Smooth muscle cell (in vitro differentiated cells): ENCODE data around the gene CAMTA1. TPM values are rescaled to one million over a fixed set of nuclear protein-coding genes. Genes with fewer than 3 reads are reported as not detected.

Source experiments
- DNase-seq: peaks from one replicate; lab custom pipeline; 2025; ENCODE audit not compliant: unreplicated experiment; lab: John Stamatoyannopoulos, UW
- H2AFZ ChIP-seq: fragments of 200-600 bp; sonication (generic); 2 replicates; pipeline ENCODE4 v1.6.0; 2016; ENCODE audit warnings: antibody characterized with exemption, low read depth, mild to moderate bottlenecking
- H3F3A ChIP-seq: fragments of 200-600 bp; sonication (generic); 2 replicates; pipeline ENCODE4 v1.6.0; 2017; ENCODE audit warnings: antibody characterized with exemption, low read depth
- H3K27ac ChIP-seq: fragments of 200-600 bp; sonication (generic); 2 replicates; pipeline ENCODE4 v1.5.1; 2016; ENCODE audit warnings: low read depth, mild to moderate bottlenecking
- H3K27me3 ChIP-seq: fragments of 200-600 bp; sonication (generic); 2 replicates; pipeline ENCODE4 v1.6.1; 2016; ENCODE audit warnings: low read depth, mild to moderate bottlenecking
- H3K36me3 ChIP-seq: fragments of 200-600 bp; sonication (generic); 2 replicates; pipeline ENCODE4 v1.5.1; 2016; ENCODE audit warnings: low read depth
- H3K4me1 ChIP-seq: fragments of 200-600 bp; sonication (generic); 2 replicates; pipeline ENCODE4 v1.5.1; 2016; ENCODE audit warnings: low read depth
- H3K4me2 ChIP-seq: fragments of 200-600 bp; sonication (generic); 2 replicates; pipeline ENCODE4 v1.6.0; 2016; ENCODE audit warnings: mild to moderate bottlenecking
- H3K4me3 ChIP-seq: fragments of 200-600 bp; sonication (generic); 2 replicates; pipeline ENCODE4 v1.5.1; 2016; ENCODE audit warnings: mild to moderate bottlenecking
- H3K79me2 ChIP-seq: fragments of 200-600 bp; sonication (generic); 2 replicates; pipeline ENCODE4 v1.6.0; 2016; ENCODE audit warnings: low read depth, mild to moderate bottlenecking
- H3K9ac ChIP-seq: fragments of 200-600 bp; sonication (generic); 2 replicates; pipeline ENCODE4 v1.6.0; 2016; ENCODE audit warnings: low read depth
- H3K9me3 ChIP-seq: fragments of 200-600 bp; sonication (generic); replicated peaks from 2 replicates; pipeline ENCODE4 v1.5.1; 2016; ENCODE audit warnings: low read depth
- H4K20me1 ChIP-seq: fragments of 200-600 bp; sonication (generic); 2 replicates; pipeline ENCODE4 v1.6.0; 2016; ENCODE audit warnings: low read depth
- WGBS: methylation state at CpG from one replicate; pipeline ENCODE4 v1.1.7; 2016; ENCODE audit warnings: low lambda C conversion rate; 5-methylcytosine and 5-hydroxymethylcytosine counted together
- polyA plus RNA-seq: library from polyadenylated mRNA; unstranded; fragments of >200 nt; fragmentation: Nextera tagmentation; extraction: Ambion mirVana; gene quantifications from 2 replicates; pipeline ENCODE4 v1.2.1, GENCODE V29; 2016
- total RNA-seq: library from RNA; depleted of rRNA; stranded (reverse); fragments of >200 nt; gene quantifications from 2 replicates; pipeline ENCODE4 v1.2.3, GENCODE V29; 2014
- TF ChIP-seq, protein P1 (sequence below): fragments of 200-600 bp; sonication (generic); IDR thresholded peaks from 2 replicates; pipeline ENCODE4 v1.5.1; 2017; ENCODE audit warnings: borderline replicate concordance, mild to moderate bottlenecking, antibody characterized with exemption; ENCODE audit not compliant: insufficient read depth, poor library complexity, severe bottlenecking

CAMTA1 gene
- total and polyA plus RNA-seq, 2 experiments from 2014 or later, result 139 to 145 TPM

DNA sequence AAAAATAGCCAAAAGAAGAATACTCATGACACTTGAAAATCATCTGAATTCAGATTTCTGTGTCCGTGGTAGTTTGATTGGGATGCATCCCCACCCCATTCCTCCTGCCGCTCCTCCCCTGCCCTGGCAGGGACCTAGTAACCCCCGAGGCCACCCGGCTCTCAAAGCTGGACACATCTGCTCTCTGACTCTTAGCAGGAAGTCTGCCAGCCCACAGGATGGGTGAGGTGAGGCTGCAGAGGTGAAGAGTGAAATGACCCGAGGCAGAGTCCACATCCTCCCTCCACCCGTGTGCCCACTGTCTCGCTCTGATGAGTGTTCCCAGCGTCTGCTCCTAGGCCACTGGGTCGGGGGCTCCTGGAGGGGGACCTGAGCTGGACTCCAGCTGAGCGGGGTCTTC lies 677.4 kb downstream of the CAMTA1 start:
- Histone ChIP-seq H3F3A (no peaks in the 10 kb centered on the region), H3K4me3 (no peak overlapping the region), H3K36me3 (no peaks in the 10 kb centered on the region), H3K27me3 (no peaks in the 10 kb centered on the region), H3K27ac (no peak overlapping the region), H3K9me3 (no peaks in the 10 kb centered on the region), H2AFZ (no peak overlapping the region), H3K9ac (no peak overlapping the region), H3K79me2 (no peaks in the 10 kb centered on the region), H4K20me1 (no peaks in the 10 kb centered on the region), H3K4me2 (no peak overlapping the region), H3K4me1 (peaks cover 3% of the 10 kb centered on the region)
- no peak for DNase-seq
- 89% methylated on average over 10 of the region's 10 CpGs for WGBS
- TF ChIP-seq, protein P1, sequence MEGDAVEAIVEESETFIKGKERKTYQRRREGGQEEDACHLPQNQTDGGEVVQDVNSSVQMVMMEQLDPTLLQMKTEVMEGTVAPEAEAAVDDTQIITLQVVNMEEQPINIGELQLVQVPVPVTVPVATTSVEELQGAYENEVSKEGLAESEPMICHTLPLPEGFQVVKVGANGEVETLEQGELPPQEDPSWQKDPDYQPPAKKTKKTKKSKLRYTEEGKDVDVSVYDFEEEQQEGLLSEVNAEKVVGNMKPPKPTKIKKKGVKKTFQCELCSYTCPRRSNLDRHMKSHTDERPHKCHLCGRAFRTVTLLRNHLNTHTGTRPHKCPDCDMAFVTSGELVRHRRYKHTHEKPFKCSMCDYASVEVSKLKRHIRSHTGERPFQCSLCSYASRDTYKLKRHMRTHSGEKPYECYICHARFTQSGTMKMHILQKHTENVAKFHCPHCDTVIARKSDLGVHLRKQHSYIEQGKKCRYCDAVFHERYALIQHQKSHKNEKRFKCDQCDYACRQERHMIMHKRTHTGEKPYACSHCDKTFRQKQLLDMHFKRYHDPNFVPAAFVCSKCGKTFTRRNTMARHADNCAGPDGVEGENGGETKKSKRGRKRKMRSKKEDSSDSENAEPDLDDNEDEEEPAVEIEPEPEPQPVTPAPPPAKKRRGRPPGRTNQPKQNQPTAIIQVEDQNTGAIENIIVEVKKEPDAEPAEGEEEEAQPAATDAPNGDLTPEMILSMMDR, result no peak

DNA sequence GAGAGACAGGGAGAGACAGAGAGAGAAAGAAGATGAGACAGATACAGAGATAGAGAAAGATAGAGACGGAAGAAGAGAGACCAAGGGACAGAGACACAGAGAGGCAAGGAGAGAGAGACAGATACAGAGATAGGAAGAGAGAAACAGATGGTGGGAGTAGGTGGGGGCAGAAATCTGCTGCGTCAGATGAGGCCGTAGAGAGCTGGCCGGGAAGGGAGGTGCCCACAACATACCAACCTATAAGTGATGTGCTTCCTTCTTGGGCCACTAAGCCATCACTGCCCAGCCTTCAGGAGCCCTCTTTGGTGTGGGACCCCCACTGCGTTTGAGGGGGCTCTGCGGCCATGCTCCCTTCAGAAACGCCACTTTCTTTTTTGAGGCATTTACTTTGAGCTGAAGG lies 678.3 kb downstream of the CAMTA1 start:
- H4K20me1 ChIP-seq, result no peaks in the 10 kb centered on the region
- no peak overlapping the region for H3K9ac ChIP-seq
- H3K4me1 ChIP-seq, result peaks cover 3% of the 10 kb centered on the region
- DNase-seq, result no peak
- H3K9me3 ChIP-seq, result no peaks in the 10 kb centered on the region
- H3K27me3 ChIP-seq, result no peaks in the 10 kb centered on the region
- H2AFZ ChIP-seq, result no peak overlapping the region
- TF ChIP-seq, protein P1, result no peak
- WGBS, result 79% methylated on average over 7 of the region's 7 CpGs
- no peak overlapping the region for H3K4me3 ChIP-seq
- H3K27ac ChIP-seq, result no peak overlapping the region
- H3K36me3 ChIP-seq, result no peaks in the 10 kb centered on the region
- no peaks in the 10 kb centered on the region for H3F3A ChIP-seq
- H3K4me2 ChIP-seq, result no peak overlapping the region
- H3K79me2 ChIP-seq, result no peaks in the 10 kb centered on the region

DNA sequence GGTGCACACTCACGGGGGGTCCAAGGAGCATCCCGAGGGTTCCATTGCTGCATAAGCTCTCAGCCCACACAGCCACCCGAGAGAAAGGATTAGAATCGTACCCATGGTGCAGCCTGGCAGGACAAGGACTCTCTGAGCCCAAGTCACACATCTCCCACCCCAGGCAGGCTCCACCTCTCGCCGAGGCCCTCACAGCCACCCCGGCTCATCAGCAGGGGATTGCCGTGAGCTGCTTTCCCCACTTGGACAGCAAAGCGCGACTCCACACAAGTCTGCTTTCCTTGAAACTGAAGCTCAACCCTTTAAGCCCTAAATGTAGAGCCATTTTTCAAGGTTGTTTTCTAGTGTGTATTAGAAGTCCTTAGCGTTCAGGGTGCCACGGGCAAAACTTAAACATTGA lies 679.5 kb downstream of the CAMTA1 start:
- H3K4me3 ChIP-seq, result no peak overlapping the region
- H3K27ac ChIP-seq, result no peak overlapping the region
- H3K9me3 ChIP-seq, result no peaks in the 10 kb centered on the region
- H3K27me3 ChIP-seq, result no peaks in the 10 kb centered on the region
- no peaks in the 10 kb centered on the region for H3F3A ChIP-seq
- no peak overlapping the region for H2AFZ ChIP-seq
- no peaks in the 10 kb centered on the region for H3K79me2 ChIP-seq
- DNase-seq, result no peak
- WGBS, result 91% methylated on average over 12 of the region's 12 CpGs
- peaks cover 3% of the 10 kb centered on the region for H3K4me1 ChIP-seq
- H3K9ac ChIP-seq, result no peak overlapping the region
- H3K36me3 ChIP-seq, result no peaks in the 10 kb centered on the region
- no peaks in the 10 kb centered on the region for H4K20me1 ChIP-seq
- TF ChIP-seq, protein P1, result no peak
- H3K4me2 ChIP-seq, result no peak overlapping the region

DNA sequence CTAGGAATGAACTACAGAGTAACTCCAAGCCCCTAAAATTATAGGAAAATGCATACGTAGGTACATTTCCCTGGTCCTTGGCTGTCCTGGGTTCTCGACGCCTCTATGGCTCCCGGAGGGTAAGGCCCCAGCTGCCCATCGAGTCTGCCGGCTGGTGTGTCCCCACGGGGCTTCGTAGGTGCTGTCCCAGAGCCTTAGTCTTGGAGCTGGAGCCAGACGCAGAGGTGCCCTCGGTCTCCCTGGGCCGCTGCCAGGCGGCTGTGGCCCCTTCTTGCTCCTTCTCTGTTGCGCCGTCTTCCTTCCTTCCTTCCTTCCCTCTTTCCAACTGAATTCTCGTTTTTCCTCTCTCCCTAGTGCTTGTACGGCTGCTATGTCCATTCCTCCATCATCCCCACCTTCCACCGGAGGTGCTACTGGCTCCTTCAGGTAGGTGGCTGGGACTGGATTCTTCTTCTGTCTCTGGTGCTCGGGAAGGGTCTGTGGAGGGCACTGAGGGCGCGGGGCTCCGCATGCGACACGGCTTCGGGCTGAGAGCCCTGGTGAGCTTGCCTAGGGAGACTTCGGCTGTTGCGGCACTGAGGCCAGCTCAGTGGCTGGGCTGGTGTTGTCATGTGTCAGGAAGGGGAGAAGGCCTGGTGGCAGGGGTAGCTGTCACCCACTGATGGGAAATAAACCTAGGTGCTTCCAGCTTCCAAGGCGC lies 682.4 kb downstream of the CAMTA1 start:
- WGBS, result 97% methylated on average over 27 of the region's 27 CpGs
- DNase-seq, result no peak
- TF ChIP-seq, protein P1, result no peak
- peaks cover 7% of the 10 kb centered on the region for H3K4me1 ChIP-seq
- H3K27ac ChIP-seq, result no peak overlapping the region
- no peaks in the 10 kb centered on the region for H3F3A ChIP-seq
- H4K20me1 ChIP-seq, result no peaks in the 10 kb centered on the region
- H3K9me3 ChIP-seq, result no peaks in the 10 kb centered on the region
- no peak overlapping the region for H3K9ac ChIP-seq
- H2AFZ ChIP-seq, result no peak overlapping the region
- H3K79me2 ChIP-seq, result no peaks in the 10 kb centered on the region
- no peak overlapping the region for H3K4me2 ChIP-seq
- H3K27me3 ChIP-seq, result no peaks in the 10 kb centered on the region
- no peaks in the 10 kb centered on the region for H3K36me3 ChIP-seq
- H3K4me3 ChIP-seq, result no peak overlapping the region
